ENCODE results near the gene DYRK1A.
A peak's percentile ranks its signal among the peaks of the same experiment; 100 is the strongest.

DYRK1A gene

GRCh38 chr21:37419228-37419906 is 52.8 kb downstream of the DYRK1A start:
- DNase-seq: no peak

GRCh38 chr21:37421306-37421705 is 54.7 kb downstream of the DYRK1A start:
- no peak for DNase-seq

GRCh38 chr21:37422382-37422781 is 55.8 kb downstream of the DYRK1A start:
- DNase-seq: no peak

GRCh38 chr21:37423103-37423502 is 56.5 kb downstream of the DYRK1A start:
- DNase-seq: no peak

- no peak for DNase-seq
These were observed 57.8 kb downstream of the DYRK1A start for GRCh38 chr21:37424396-37424795.

GRCh38 chr21:37425001-37425400 is 58.4 kb downstream of the DYRK1A start:
- DNase-seq: no peak

- DNase-seq: no peak
These were observed 59.1 kb downstream of the DYRK1A start for GRCh38 chr21:37425684-37426083.

GRCh38 chr21:37427221-37427620 is 60.6 kb downstream of the DYRK1A start:
- DNase-seq: no peak

- no peak for DNase-seq
These were observed 62.8 kb downstream of the DYRK1A start for GRCh38 chr21:37429356-37429755.

GRCh38 chr21:37430184-37430821 is 63.7 kb downstream of the DYRK1A start:
- peak; percentile 43 for DNase-seq

GRCh38 chr21:37431243-37431642 is 64.7 kb downstream of the DYRK1A start:
- DNase-seq: no peak

GRCh38 chr21:37432710-37433455 is 66.3 kb downstream of the DYRK1A start:
- DNase-seq: no peak

GRCh38 chr21:37433456-37433840 is 66.9 kb downstream of the DYRK1A start:
- no peak for DNase-seq

GRCh38 chr21:37435120-37435519 is 68.5 kb downstream of the DYRK1A start:
- peak; percentile 97 for DNase-seq

- DNase-seq: no peak
These were observed 69.1 kb downstream of the DYRK1A start for GRCh38 chr21:37435711-37436110.

GRCh38 chr21:37436174-37436573 is 69.6 kb downstream of the DYRK1A start:
- DNase-seq: no peak

GRCh38 chr21:37437376-37438080 is 71.0 kb downstream of the DYRK1A start:
- no peak for DNase-seq

GRCh38 chr21:37443683-37444082 is 77.1 kb downstream of the DYRK1A start:
- no peak for DNase-seq

- no peak for DNase-seq
These were observed 78.7 kb downstream of the DYRK1A start for GRCh38 chr21:37445228-37445627.

- DNase-seq: no peak
These were observed 80.0 kb downstream of the DYRK1A start for GRCh38 chr21:37446552-37446951.

- no peak for DNase-seq
These were observed 80.8 kb downstream of the DYRK1A start for GRCh38 chr21:37447288-37447936.

- DNase-seq: no peak
These were observed 82.8 kb downstream of the DYRK1A start for GRCh38 chr21:37449302-37449937.

Measured in NCI-H510A treated with DMSO at 0.1 percent for 48 hours (cell line).